GM13977 (cell line): Measurements from ENCODE around the gene ITPRIPL1.

Source experiments
- DNase-seq: peaks from one replicate; pipeline ENCODE4 v3.0.0; 2012; ENCODE audit warnings: low spot score
- CTCF ChIP-seq: IDR thresholded peaks from 2 replicates; pipeline ENCODE4 v1.5.1; 2012; ENCODE audit warnings: mild to moderate bottlenecking, control low read depth; ENCODE audit not compliant: insufficient read depth; ENCODE audit errors: extremely low read depth, missing control alignments
- in situ Hi-C: fragments of 300-500 bp; cut with MboI; formaldehyde crosslinking; loops from one replicate; pipeline ENCODE4 v1.12.0; 2022; ENCODE audit warnings: low sequenced_read_pairs, low pct_unique_long_range_greater_than_20kb, mixed read lengths, inconsistent platforms; ENCODE audit not compliant: unreplicated experiment

ITPRIPL1 gene

DNA sequence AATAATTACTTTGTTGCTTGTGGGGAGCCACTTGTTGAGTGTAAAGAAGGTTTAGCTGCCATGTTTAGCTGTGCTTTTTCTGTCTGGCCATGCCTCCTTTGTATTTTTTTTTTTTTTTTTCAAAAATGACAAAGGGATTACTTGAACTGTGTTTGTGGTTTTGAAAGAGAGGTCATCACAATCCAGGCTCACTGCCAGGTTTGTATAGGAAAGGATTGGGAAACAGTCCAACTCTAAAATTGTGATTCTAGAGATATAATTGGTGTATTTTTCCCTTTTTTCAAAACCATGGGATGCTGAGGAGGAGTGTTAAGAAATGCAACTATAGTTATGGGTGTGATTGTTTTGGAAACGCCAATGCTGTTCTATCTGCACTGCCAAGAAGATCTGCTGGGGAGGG, 4.3 kb downstream of the ITPRIPL1 start:
- no peak for DNase-seq
- in situ Hi-C loops, result no loop called here
- no peak for TF ChIP-seq CTCF

DNA sequence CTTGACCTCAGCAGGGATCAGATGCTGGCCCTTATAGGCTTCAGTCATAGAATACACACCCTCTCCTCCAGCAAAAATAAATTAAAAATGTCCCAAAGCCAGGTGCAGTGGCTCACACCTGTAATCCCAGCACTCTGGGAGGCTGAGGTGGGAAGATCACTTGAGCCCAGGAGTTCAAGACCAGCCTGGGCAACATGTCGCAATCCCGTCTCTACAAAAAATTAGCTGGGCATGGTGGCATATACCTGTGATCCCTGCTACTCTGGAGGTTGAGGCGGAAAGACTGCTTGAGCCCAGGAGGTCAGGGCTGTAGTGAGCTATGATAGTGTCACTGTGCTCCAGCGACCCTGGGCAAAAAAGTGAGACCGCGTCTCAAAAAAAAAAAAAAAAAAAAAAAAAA, 4.8 kb downstream of the ITPRIPL1 start:
- in situ Hi-C loops, result no loop called here
- DNase-seq, result no peak
- no peak for TF ChIP-seq CTCF

DNA sequence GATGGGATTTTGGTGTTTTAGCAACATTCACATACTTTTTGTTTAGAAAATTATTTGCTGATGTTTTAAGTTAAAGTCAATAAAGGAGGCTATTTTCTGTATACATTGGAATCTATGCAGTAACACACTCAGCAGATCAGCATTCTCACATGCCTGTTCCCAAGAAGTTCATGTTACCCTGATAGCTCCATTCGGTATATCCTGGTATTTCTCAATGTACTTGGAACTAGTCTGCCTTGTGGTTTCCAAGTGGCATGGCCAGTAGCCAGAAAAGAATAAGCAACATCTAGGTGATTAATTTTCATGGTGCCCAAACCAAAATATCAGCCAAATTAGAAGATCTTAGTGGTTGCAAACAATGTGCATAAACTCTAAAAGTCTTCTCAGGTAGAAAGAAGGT, 5.3 kb downstream of the ITPRIPL1 start:
- in situ Hi-C loops, result no loop called here
- no peak for DNase-seq

GRCh38 chr2:96333708-96334107, 8.6 kb downstream of the ITPRIPL1 start:
- no peak for TF ChIP-seq CTCF
- DNase-seq, result no peak
- in situ Hi-C loops, result no loop called here

More for the DNA sequence above, 5.3 kb downstream of the ITPRIPL1 start:
- no peak for TF ChIP-seq CTCF

DNA sequence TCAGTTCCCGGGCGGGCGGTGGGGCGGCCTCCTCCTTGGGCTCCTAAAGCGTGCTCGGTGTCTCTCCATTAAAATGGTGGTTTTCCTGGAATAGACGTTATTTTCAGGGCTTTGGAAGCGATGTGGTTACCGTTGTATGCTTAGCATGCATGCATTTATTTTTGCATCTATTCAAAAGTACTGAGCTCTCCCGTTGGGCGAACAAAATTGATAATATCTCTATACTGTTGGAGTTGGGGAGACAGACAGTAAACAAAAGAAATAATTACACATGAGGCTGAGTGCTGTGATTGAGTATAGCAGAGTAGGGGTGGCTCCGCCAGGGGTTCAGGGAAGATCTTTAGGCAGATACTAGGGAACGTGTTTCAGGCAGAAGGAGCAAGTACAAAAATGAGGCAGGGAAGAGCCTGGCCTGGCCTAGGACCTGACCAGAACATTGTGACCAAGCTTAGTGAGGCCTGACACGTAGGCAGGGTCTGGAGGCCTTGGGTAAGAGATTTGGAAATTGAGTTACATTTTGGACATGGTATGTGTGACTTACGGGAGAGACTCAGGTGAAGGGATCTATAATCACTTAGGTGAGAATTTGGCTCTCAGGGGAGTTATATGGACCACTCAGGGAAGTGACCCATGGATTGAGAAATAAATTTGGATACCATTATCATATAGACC, 11.1 kb downstream of the ITPRIPL1 start:
- no peak for DNase-seq
- in situ Hi-C loops, result no loop called here
- no peak for TF ChIP-seq CTCF

- in situ Hi-C loops, result no loop called here
- DNase-seq, result no peak
These were observed 11.8 kb downstream of the ITPRIPL1 start for GRCh38 chr2:96336873-96337272.

More at GRCh38 chr2:96336873-96337272, 11.8 kb downstream of the ITPRIPL1 start:
- no peak for TF ChIP-seq CTCF
